ENCODE data around the gene RPP25. TPM values are rescaled to one million over a fixed set of nuclear protein-coding genes. Genes with fewer than 3 reads are reported as not detected.

Gene RPP25, protein sequence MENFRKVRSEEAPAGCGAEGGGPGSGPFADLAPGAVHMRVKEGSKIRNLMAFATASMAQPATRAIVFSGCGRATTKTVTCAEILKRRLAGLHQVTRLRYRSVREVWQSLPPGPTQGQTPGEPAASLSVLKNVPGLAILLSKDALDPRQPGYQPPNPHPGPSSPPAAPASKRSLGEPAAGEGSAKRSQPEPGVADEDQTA
- 28.3 to 31.3 TPM (median 29.0 TPM) in 3 replicates for total RNA-seq (2021)
- Bru-seq, nascent RNA, result percentile 83 among the genes with signal in this experiment
- long read RNA-seq, experiment 1, transcript RPP25-201 (1 exons, 3,049 nt), result major isoform, 182 of 182 reads
- long read RNA-seq, experiment 1, partial matches to known transcripts, result 0 of 182 reads
- long read RNA-seq, experiment 1, other reads (novel, unspliced or antisense), result 0 of 182 reads
- long read RNA-seq, experiment 2, transcript RPP25-201 (1 exons, 3,049 nt), result major isoform, 69 of 69 reads
- long read RNA-seq, experiment 2, partial matches to known transcripts, result 0 of 69 reads
- long read RNA-seq, experiment 2, other reads (novel, unspliced or antisense), result 0 of 69 reads
- long read RNA-seq, experiment 3, transcript RPP25-201 (1 exons, 3,049 nt), result major isoform, 5 of 5 reads
- long read RNA-seq, experiment 3, partial matches to known transcripts, result 0 of 5 reads
- long read RNA-seq, experiment 3, other reads (novel, unspliced or antisense), result 0 of 5 reads

DNA sequence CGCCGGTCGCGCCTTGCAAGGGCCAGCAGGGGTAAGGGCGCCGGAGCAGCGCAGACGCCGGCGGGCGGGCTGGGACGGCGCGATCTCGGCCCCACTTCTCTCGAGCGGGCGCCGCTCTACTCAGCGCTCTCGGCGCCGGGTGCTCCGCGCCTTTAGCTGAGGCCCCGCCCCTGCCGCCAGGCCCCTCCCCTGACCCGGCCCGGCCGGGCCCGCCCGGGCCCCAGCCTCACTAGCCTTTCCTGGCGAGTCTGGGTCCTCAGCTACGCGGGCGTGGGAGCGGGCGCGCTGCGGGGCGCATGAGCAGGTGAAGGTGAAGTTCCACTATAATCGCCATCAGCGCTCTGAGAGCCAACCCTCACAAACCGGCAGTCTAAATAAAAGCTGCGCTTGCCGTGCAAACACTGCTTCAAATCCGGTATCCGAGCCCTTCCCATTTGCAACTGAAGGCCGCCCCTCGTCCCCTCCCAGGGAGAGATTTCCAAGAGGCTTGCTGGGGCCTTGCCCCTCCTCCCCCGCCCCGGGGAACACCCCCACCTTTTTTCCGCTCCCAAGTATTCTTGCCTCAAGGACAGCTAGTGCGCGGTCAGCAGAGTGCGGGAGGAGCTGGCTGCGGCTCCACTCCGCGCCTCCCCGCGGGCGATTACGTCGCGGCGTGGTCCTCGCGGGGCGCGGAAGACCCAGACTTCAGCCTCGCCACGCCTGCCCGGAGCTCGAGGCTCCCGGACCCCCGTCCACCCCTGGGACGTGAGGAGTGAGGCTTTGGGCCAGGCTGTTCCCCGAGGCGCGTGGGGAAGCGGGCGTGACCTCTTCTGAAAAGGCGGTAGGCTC is at the start of gene RPP25:
Gene RPP25 (minus strand): TSS at position 125 of the 828 bp plus-strand sequence. CDS start 189 bp downstream, outside the sequence.
- Mint-ChIP-seq H3K27ac (peak within 1 kb of the TSS; percentile 78; the same call in 1 of the 2 replicates), H3K27me3 (ENCODE audit: low read depth) (peaks cover 56% of the 10 kb centered on the region), H3K4me1 (peaks cover 38% of the 10 kb centered on the region), H3K4me3 (peak within 1 kb of the TSS; percentile 88), H3K36me3 (no peaks in the 10 kb centered on the region), H3K9me3 (no peaks in the 10 kb centered on the region)
- ChIA-PET POLR2A (interaction anchor here (0.6 to 2.1 kb wide), 8 partner anchors 31 to 109 kb away, joined by 3 to 14 read pairs (median 3); partner anchors contain the start of genes PPCDC and SCAMP5), CTCF (interaction anchor here (0.8 to 4.0 kb wide), 18 partner anchors 11 to 351 kb away, joined by 3 to 24 read pairs (median 4); partner anchors contain the start of genes C15orf39, CPLX3, PPCDC and SCAMP5)
- ATAC-seq (peak; percentile 79), DNase-seq (ENCODE audit: low spot score) (peak; percentile 86)
- TF ChIP-seq FOXJ3 (CRISPR knock-in tag; IDR thresholded peaks at IDR 0.05; ENCODE audit: borderline replicate concordance), result 0 out of 2 replicates have a peak, but pooled peaks have one; percentile 48
- TF ChIP-seq GABPB1 (CRISPR knock-in tag; IDR thresholded peaks at IDR 0.05), result no peak
- TF ChIP-seq CREM (CRISPR knock-in tag; IDR thresholded peaks at IDR 0.05), result no peak
- 0 out of 2 replicates have a peak, but pooled peaks have one; percentile 77 for TF ChIP-seq FOXP1 (CRISPR knock-in tag; IDR thresholded peaks at IDR 0.05; ENCODE audit: borderline replicate concordance)
- no peak; the same call in 1 of the 2 replicates for TF ChIP-seq CBFB (CRISPR knock-in tag; IDR thresholded peaks at IDR 0.05; ENCODE audit: low read depth)
- no peak for TF ChIP-seq TCF7 (CRISPR knock-in tag; IDR thresholded peaks at IDR 0.05; ENCODE audit: low read depth)
- peak; percentile 10; the same call in 1 of the 2 replicates for TF ChIP-seq SP1 (CRISPR knock-in tag; conservative IDR thresholded peaks at IDR 0.05)
- TF ChIP-seq CREB1 (CRISPR knock-in tag; IDR thresholded peaks at IDR 0.05), result peak; percentile 19; the same call in 1 of the 2 replicates
- TF ChIP-seq, protein P1, sequence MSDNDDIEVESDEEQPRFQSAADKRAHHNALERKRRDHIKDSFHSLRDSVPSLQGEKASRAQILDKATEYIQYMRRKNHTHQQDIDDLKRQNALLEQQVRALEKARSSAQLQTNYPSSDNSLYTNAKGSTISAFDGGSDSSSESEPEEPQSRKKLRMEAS (CRISPR knock-in tag; IDR thresholded peaks at IDR 0.05), result peak; percentile 78
- TF ChIP-seq HMGA2 (CRISPR knock-in tag; IDR thresholded peaks at IDR 0.05), result no peak
- no peak for TF ChIP-seq FOXK1 (CRISPR knock-in tag; IDR thresholded peaks at IDR 0.05)
- 0 out of 2 replicates have a peak, but pooled peaks have one; percentile 43 for TF ChIP-seq NR2C2 (CRISPR knock-in tag; IDR thresholded peaks at IDR 0.05)
- no peak for TF ChIP-seq ZNF671 (CRISPR knock-in tag; IDR thresholded peaks at IDR 0.05)
- TF ChIP-seq, protein P2, sequence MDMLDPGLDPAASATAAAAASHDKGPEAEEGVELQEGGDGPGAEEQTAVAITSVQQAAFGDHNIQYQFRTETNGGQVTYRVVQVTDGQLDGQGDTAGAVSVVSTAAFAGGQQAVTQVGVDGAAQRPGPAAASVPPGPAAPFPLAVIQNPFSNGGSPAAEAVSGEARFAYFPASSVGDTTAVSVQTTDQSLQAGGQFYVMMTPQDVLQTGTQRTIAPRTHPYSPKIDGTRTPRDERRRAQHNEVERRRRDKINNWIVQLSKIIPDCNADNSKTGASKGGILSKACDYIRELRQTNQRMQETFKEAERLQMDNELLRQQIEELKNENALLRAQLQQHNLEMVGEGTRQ (CRISPR knock-in tag; IDR thresholded peaks at IDR 0.05), result no peak
- no peak for TF ChIP-seq ETV6 (CRISPR knock-in tag; IDR thresholded peaks at IDR 0.05)
- TF ChIP-seq, protein P3, sequence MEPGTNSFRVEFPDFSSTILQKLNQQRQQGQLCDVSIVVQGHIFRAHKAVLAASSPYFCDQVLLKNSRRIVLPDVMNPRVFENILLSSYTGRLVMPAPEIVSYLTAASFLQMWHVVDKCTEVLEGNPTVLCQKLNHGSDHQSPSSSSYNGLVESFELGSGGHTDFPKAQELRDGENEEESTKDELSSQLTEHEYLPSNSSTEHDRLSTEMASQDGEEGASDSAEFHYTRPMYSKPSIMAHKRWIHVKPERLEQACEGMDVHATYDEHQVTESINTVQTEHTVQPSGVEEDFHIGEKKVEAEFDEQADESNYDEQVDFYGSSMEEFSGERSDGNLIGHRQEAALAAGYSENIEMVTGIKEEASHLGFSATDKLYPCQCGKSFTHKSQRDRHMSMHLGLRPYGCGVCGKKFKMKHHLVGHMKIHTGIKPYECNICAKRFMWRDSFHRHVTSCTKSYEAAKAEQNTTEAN (CRISPR knock-in tag; IDR thresholded peaks at IDR 0.05), result 0 out of 2 replicates have a peak, but pooled peaks have one; percentile 48
- TF ChIP-seq, protein P4, sequence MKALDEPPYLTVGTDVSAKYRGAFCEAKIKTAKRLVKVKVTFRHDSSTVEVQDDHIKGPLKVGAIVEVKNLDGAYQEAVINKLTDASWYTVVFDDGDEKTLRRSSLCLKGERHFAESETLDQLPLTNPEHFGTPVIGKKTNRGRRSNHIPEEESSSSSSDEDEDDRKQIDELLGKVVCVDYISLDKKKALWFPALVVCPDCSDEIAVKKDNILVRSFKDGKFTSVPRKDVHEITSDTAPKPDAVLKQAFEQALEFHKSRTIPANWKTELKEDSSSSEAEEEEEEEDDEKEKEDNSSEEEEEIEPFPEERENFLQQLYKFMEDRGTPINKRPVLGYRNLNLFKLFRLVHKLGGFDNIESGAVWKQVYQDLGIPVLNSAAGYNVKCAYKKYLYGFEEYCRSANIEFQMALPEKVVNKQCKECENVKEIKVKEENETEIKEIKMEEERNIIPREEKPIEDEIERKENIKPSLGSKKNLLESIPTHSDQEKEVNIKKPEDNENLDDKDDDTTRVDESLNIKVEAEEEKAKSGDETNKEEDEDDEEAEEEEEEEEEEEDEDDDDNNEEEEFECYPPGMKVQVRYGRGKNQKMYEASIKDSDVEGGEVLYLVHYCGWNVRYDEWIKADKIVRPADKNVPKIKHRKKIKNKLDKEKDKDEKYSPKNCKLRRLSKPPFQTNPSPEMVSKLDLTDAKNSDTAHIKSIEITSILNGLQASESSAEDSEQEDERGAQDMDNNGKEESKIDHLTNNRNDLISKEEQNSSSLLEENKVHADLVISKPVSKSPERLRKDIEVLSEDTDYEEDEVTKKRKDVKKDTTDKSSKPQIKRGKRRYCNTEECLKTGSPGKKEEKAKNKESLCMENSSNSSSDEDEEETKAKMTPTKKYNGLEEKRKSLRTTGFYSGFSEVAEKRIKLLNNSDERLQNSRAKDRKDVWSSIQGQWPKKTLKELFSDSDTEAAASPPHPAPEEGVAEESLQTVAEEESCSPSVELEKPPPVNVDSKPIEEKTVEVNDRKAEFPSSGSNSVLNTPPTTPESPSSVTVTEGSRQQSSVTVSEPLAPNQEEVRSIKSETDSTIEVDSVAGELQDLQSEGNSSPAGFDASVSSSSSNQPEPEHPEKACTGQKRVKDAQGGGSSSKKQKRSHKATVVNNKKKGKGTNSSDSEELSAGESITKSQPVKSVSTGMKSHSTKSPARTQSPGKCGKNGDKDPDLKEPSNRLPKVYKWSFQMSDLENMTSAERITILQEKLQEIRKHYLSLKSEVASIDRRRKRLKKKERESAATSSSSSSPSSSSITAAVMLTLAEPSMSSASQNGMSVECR (CRISPR knock-in tag; IDR thresholded peaks at IDR 0.05; ENCODE audit: borderline replicate concordance), result peak; percentile 64; the same call in 1 of the 2 replicates
- TF ChIP-seq, protein P5, sequence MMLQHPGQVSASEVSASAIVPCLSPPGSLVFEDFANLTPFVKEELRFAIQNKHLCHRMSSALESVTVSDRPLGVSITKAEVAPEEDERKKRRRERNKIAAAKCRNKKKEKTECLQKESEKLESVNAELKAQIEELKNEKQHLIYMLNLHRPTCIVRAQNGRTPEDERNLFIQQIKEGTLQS (CRISPR knock-in tag; conservative IDR thresholded peaks at IDR 0.05), result no peak
- TF ChIP-seq, protein P6, sequence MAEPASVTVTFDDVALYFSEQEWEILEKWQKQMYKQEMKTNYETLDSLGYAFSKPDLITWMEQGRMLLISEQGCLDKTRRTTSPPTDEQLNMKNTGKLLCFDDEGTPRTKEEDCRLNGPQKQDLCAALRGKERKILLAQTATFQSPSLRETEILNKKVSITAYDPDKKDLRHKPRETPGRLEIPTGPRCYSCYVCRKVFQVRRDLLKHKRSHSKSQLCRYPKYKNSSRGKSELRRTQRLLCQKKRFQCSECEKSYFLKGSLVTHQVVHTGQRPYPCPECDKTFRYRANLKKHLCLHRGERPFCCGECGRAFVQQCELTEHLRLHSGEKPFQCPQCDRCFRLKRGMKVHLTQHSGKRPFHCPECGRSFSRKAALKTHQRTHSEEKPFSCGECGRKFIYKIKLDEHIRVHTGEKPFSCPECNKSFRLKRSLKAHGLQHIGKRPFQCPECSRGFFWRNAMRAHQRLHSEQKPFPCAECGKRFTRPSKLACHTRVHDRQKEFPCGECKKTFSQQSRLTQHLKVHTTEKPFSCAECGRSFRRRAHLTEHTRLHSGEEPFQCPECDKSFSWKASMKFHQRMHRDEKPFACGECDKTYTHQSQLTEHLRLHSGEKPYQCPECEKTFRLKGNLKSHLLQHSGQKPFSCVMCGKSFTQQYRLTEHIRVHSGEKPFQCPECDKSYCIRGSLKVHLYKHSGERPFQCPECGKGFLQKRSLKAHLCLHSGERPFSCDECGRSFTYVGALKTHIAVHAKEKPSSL (CRISPR knock-in tag; conservative IDR thresholded peaks at IDR 0.05), result no peak
- TF ChIP-seq ESRRA (CRISPR knock-in tag; IDR thresholded peaks at IDR 0.05; ENCODE audit: borderline replicate concordance), result peak; percentile 43; the same call in 1 of the 2 replicates
- TF ChIP-seq RELA (CRISPR knock-in tag; IDR thresholded peaks at IDR 0.05; ENCODE audit: borderline replicate concordance), result no peak
- TF ChIP-seq, protein P7, sequence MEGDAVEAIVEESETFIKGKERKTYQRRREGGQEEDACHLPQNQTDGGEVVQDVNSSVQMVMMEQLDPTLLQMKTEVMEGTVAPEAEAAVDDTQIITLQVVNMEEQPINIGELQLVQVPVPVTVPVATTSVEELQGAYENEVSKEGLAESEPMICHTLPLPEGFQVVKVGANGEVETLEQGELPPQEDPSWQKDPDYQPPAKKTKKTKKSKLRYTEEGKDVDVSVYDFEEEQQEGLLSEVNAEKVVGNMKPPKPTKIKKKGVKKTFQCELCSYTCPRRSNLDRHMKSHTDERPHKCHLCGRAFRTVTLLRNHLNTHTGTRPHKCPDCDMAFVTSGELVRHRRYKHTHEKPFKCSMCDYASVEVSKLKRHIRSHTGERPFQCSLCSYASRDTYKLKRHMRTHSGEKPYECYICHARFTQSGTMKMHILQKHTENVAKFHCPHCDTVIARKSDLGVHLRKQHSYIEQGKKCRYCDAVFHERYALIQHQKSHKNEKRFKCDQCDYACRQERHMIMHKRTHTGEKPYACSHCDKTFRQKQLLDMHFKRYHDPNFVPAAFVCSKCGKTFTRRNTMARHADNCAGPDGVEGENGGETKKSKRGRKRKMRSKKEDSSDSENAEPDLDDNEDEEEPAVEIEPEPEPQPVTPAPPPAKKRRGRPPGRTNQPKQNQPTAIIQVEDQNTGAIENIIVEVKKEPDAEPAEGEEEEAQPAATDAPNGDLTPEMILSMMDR (IDR thresholded peaks at IDR 0.05), result no peak

Data from WTC11 (cell line).